IPS-11a (cell line): ENCODE data around the gene HSDL1.

Experiments
- H3K4me3 ChIP-seq: one replicate; pipeline ENCODE4 v1.5.1; 2013; ENCODE audit warnings: low read depth, low read length, control low read depth

The HSDL1 gene

DNA sequence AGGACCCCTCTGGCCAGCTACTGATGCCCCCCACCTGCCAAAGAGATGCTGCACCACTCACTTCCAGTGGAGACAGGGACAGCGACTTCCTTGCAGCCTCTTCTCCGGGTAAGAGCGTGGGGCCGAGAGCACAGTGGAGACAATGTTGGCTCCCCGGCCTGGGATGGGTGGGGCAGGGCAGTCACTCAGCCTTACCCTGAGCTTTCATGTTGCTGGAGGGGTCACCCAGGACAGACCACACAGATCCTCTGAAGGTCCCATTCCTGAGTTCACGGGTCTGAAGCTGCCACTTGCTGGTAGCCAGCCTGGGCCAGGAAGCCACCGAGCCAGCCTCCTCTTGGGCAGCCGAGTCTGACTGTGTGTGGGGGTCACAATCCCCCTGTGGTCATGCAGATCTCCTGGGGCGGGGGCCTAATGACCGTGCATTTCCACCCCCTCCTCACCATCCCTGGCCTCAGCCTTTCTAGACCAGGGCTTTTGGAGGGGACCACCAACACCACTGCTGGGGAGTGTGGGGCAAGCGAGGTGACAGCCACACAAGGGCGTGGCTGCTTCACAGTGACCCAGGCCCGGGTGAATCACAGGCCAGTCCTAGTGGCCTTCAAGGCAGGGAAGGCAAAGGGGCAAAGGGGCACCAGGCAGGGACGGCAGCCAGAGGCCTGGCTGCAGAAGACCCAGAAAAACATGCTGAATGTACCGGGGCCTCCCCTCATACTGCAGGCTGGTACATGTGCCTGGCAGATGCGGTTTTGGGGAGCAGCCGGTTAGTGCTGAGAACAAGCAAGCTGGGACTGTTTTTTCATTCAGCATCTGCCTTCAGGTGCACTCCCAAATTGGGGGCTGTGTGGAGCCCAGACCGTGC, 31.4 kb upstream of the HSDL1 start:
- H3K4me3 ChIP-seq, result no peak overlapping the region

GRCh38 chr16:84175350-84176081, 30.5 kb upstream of the HSDL1 start:
- no peak overlapping the region for H3K4me3 ChIP-seq

DNA sequence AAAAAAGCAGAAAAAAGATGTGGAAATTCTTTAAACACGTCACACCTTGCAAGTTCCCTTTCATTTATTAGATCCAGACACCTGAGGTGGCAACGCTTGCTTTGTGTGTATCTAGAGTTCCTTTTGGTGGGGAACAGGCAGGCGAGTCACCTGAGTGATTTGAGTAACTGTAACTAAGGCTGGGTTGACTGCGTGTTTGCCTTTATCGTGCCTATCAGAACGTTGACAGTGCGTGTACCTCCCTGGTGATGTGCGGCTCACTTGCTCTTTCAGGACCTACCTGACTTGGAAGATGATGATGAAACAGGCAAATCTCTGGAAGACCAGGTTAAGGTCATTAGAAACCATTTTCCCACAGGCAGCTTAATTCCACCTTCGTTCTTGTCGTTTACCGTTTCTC, 29.4 kb upstream of the HSDL1 start:
- no peak overlapping the region for H3K4me3 ChIP-seq

GRCh38 chr16:84169765-84170310, 24.9 kb upstream of the HSDL1 start:
- no peak overlapping the region for H3K4me3 ChIP-seq

DNA sequence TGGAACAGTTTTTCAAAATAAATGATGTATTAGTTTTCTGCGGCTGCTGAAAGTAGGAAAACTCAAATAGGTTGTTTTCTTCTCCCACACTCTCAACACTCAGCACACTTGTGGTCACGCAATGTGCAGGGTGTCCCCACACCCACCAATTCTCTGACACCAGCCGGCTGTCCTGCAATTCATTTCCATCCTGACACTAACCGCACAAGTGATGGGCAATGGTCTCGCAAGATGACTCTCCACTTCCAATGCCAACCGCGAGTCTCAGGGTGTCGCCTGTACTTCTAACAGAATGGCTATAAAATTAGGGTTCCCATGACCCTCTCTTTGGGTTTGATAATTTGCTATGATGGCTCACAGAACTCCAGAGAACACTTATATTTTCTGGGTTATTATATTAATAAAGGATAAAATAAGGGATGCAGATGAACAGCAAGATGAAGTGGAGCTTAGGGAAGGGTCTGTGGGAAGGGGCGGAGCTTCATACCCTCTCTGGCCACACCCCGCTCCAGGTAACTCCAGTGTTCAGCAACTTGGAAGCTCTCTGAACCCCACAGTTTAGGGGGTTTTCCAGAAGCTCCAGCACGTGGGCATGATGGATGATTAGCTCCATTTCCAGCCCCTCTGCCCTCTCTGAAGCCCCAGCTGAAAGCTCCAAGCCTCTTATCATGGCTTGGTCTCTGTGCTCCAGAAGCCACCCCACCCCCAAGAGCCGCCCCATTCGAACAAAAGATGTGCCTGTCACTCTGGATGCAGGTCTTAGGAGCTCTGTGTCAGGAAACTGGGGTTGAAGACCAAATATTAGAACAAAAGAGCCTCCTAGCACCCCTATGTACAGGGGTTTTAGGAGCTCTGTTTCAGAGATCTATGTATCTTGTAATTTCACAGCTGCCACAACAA, 22.1 kb upstream of the HSDL1 start:
- no peak overlapping the region for H3K4me3 ChIP-seq

- H3K4me3 ChIP-seq, result no peak overlapping the region
Measured at GRCh38 chr16:84165746-84166145, 20.8 kb upstream of the HSDL1 start.

- no peak overlapping the region for H3K4me3 ChIP-seq
Measured at GRCh38 chr16:84161801-84162200, 16.8 kb upstream of the HSDL1 start.

DNA sequence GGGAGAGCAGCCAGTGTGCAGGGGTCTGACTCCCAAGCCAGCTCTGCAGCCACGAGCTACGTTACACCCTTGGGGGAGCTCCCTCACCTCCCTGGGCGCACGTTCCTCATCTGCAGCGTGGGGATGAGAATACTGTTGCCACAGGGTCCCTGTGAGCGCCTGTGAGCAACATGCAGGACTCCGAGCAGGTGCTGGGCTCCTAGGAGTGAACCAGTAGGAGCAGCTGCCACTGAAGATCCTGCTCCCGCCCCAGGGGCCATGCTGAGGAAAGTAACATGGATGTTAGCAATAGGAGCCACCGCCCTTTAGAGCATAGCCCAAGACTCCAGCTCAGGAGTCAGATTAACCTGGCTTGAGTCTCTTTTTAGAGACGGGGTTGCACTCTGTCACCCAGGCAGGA, 16.1 kb upstream of the HSDL1 start:
- H3K4me3 ChIP-seq, result no peak overlapping the region

GRCh38 chr16:84159800-84160199, 14.8 kb upstream of the HSDL1 start:
- no peak overlapping the region for H3K4me3 ChIP-seq

DNA sequence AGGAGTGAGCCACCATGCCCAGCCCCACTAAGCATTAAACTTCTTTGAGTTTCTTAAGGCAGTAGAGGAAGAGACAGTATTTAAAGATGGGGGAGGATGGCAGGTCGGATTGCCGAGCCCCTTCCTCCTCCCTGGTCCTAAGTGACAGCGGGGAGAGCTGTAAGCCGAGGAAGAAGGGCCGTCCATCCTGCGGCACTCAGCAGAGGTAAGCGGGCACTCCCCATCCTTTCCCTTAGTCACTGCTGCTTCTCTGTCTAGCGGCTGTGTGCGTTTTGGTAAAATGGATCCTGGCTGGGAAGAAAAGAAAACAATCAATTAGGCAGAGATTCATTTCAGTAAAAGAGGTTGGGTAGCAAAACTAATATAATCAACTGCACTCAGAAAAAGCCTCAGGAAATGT, 14.0 kb upstream of the HSDL1 start:
- no peak overlapping the region for H3K4me3 ChIP-seq

DNA sequence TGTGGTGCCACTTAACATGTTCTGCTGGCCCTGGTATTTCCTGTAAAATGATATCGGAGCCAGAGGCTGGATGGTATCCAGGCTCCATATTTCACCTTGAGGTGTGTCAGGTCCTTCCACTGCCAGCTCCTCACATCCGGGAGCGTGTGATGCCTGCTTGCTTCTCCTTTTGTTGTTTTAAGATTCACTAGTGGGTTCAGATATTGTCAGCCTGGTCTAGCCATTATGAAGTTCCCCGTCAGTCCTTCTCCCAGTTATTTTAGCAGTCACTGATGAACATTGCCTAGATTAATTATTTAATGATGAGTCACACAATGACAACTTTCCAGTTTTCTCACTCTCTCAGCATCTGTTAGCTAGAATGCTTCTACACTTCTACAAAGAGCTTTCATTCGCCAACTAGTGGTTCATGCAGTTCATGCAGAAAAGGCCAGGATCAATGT, 11.4 kb upstream of the HSDL1 start:
- H3K4me3 ChIP-seq, result no peak overlapping the region

DNA sequence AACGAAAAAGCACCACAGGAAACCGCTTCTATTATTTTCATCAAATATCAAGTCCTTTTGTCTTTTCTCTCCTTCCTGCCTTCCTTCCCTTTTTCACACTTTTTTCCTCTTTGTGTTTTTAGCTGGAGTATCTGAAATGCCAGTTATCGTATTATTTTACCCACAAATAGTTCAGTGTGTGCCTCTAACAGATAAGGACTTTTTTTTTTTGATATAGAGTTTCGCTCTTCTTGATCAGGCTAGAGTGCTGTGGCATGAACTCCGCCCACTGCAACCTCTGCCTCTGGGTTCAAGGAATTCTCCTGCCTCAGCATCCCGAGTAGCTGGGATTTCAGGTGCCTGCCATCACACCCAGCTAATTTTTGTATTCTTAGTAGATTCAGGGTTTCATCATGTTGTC, 10.8 kb upstream of the HSDL1 start:
- H3K4me3 ChIP-seq, result no peak overlapping the region

DNA sequence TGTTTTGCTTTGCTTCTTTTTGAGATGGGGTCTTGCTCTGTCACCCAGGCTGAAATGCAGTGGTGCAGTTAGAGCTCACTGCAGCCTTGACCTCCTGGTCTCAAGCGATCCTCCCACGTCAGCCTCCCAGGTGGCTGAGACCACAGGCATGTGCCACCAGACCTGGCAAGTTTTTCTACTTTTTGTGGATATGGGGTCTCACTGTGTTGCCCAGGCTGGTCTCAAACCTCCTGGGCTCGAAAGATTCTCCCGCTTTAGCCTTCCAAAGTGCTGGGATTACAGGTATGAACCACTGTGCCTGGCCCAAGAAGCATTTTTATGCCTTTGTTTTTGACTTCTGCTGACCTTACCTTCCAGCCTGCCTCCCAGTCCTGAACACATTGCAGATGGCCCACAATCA, 10.2 kb upstream of the HSDL1 start:
- H3K4me3 ChIP-seq, result no peak overlapping the region

DNA sequence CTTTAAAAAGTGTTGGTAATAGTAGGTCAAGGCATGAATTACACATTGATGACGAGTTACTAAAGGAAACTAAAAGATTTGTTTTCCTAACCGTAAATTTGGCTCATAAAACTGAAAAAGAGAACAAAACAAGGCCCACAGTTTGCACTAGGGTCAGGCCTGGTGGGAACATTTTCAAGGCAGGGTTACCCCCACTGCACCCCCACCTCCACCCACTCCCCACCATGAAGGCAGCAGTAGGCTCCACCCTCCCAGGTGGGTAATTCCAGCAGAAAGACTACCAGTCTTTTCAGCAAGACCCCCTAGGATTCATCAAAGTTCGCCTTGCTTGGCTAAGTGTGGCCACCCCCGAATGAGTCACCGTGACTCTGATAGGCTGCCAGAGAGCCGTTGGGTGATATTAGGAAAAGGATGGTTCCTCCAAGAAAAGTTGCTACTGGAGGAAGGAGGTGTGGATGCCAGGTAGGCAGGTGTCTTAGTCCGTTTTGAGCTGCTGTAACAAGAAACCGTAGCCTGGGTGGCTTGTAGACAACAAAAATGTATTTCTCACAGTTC, 8.8 kb upstream of the HSDL1 start:
- H3K4me3 ChIP-seq, result no peak overlapping the region

GRCh38 chr16:84150926-84151325, 5.9 kb upstream of the HSDL1 start:
- H3K4me3 ChIP-seq, result no peak overlapping the region

- H3K4me3 ChIP-seq, result peak overlapping the region; percentile 56
Measured at GRCh38 chr16:84144209-84144858, 643 bp downstream of the HSDL1 start.

DNA sequence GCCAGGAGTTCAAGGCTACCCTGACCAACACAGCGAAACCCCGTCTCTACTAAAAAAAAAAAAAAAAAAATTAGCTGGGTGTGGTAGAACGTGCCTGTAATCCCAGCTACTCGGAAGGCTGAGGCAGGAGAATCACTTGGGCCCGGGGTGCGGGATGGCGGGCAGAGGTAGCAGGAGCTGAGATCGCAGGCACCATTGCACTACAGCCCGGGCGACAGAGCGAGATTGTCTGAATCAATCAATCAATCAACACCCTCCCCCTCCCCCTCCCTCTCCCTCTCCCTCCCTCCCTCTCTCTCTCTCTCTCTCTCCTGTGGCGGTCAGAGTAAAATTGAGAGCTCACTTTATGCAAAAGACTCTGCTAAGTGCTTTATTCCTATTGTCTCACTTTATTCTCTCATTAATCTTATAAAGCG, 1.2 kb downstream of the HSDL1 start:
- peak overlapping the region; percentile 56 for H3K4me3 ChIP-seq

GRCh38 chr16:84143081-84143480, 1.9 kb downstream of the HSDL1 start:
- H3K4me3 ChIP-seq, result no peak overlapping the region

DNA sequence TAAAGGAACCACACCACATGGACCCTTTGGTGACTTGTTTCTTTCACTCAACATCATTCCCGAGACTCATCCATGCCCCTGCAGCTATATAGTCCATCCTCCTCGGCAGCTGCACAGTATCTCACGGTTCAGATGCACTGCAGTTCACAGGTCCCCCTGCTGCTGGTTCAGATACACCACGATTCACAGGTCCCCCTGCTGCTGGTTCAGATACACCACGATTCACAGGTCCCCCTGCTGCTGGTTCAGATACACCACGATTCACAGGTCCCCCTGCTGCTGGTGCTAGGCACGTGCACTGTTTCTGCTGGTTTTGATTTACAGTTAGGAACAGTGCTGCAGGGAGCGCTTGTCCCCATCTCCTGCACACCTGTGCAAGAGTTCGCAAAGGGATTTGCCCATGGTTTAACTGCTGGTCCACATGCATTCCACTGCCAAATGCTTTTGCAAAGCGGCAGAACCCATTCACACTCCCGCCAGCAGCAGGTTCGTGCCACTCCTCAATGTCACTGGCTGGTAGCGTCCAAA, 3.8 kb downstream of the HSDL1 start:
- H3K4me3 ChIP-seq, result no peak overlapping the region
